ENCODE data around the gene CNDP1.
"Not testable (repeated sequence)": the region's sequence is repeated elsewhere in the genome, so short reads cannot be mapped to it uniquely, and the experiment has no call there.

The CNDP1 gene

GRCh38 chr18:74563999-74564398, 29.7 kb downstream of the CNDP1 start:
- no peak overlapping the region for H3K4me3 ChIP-seq (ENCODE audit: severe bottlenecking)
- H3K27me3 ChIP-seq (ENCODE audit: insufficient read depth, poor library complexity, severe bottlenecking), result no peaks in the 10 kb centered on the region
- H3K36me3 ChIP-seq (ENCODE audit: low read depth), result no peaks in the 10 kb centered on the region
- DNase-seq (ENCODE audit: low spot score) (no peak), ATAC-seq (ENCODE audit: low read depth) (no peak)
- no peaks in the 10 kb centered on the region for H3K4me1 ChIP-seq (ENCODE audit: insufficient read depth, poor library complexity, severe bottlenecking)
- no peak overlapping the region for H3K27ac ChIP-seq (ENCODE audit: poor library complexity, severe bottlenecking)
- H3K9me3 ChIP-seq (ENCODE audit: severe bottlenecking), result no peaks in the 10 kb centered on the region
- TF ChIP-seq CTCF (IDR thresholded peaks at IDR 0.05; ENCODE audit: poor library complexity, severe bottlenecking), result no peak

- not testable (repeated sequence) for H3K4me1 ChIP-seq (ENCODE audit: insufficient read depth, poor library complexity, severe bottlenecking); H3K9me3 ChIP-seq (ENCODE audit: severe bottlenecking); H3K4me3 ChIP-seq (ENCODE audit: severe bottlenecking); H3K36me3 ChIP-seq (ENCODE audit: low read depth); H3K27me3 ChIP-seq (ENCODE audit: insufficient read depth, poor library complexity, severe bottlenecking); ATAC-seq (ENCODE audit: low read depth); DNase-seq (ENCODE audit: low spot score); H3K27ac ChIP-seq (ENCODE audit: poor library complexity, severe bottlenecking)
Measured at GRCh38 chr18:74565164-74565563, 30.9 kb downstream of the CNDP1 start.

- H3K4me3 ChIP-seq (ENCODE audit: severe bottlenecking); H3K9me3 ChIP-seq (ENCODE audit: severe bottlenecking); H3K36me3 ChIP-seq (ENCODE audit: low read depth); DNase-seq (ENCODE audit: low spot score); H3K4me1 ChIP-seq (ENCODE audit: insufficient read depth, poor library complexity, severe bottlenecking); H3K27ac ChIP-seq (ENCODE audit: poor library complexity, severe bottlenecking); H3K27me3 ChIP-seq (ENCODE audit: insufficient read depth, poor library complexity, severe bottlenecking); ATAC-seq (ENCODE audit: low read depth): not testable (repeated sequence)
Measured at GRCh38 chr18:74565993-74566392, 31.7 kb downstream of the CNDP1 start.

- Histone ChIP-seq H3K4me3 (ENCODE audit: severe bottlenecking) (no peak overlapping the region), H3K9me3 (ENCODE audit: severe bottlenecking) (no peaks in the 10 kb centered on the region), H3K27me3 (ENCODE audit: insufficient read depth, poor library complexity, severe bottlenecking) (no peaks in the 10 kb centered on the region), H3K36me3 (ENCODE audit: low read depth) (no peaks in the 10 kb centered on the region), H3K27ac (ENCODE audit: poor library complexity, severe bottlenecking) (no peak overlapping the region), H3K4me1 (ENCODE audit: insufficient read depth, poor library complexity, severe bottlenecking) (no peaks in the 10 kb centered on the region)
- no peak for DNase-seq (ENCODE audit: low spot score)
- no peak for TF ChIP-seq CTCF (IDR thresholded peaks at IDR 0.05; ENCODE audit: poor library complexity, severe bottlenecking)
- no peak for ATAC-seq (ENCODE audit: low read depth)
Measured at GRCh38 chr18:74567822-74568221, 33.5 kb downstream of the CNDP1 start.

- Histone ChIP-seq H3K9me3 (ENCODE audit: severe bottlenecking) (no peaks in the 10 kb centered on the region), H3K36me3 (ENCODE audit: low read depth) (no peaks in the 10 kb centered on the region), H3K27ac (ENCODE audit: poor library complexity, severe bottlenecking) (no peak overlapping the region), H3K4me1 (ENCODE audit: insufficient read depth, poor library complexity, severe bottlenecking) (no peaks in the 10 kb centered on the region), H3K27me3 (ENCODE audit: insufficient read depth, poor library complexity, severe bottlenecking) (no peaks in the 10 kb centered on the region), H3K4me3 (ENCODE audit: severe bottlenecking) (no peak overlapping the region)
- no peak for TF ChIP-seq CTCF (IDR thresholded peaks at IDR 0.05; ENCODE audit: poor library complexity, severe bottlenecking)
- ATAC-seq (ENCODE audit: low read depth) (no peak), DNase-seq (ENCODE audit: low spot score) (no peak)
Measured at GRCh38 chr18:74569401-74569800, 35.1 kb downstream of the CNDP1 start.

GRCh38 chr18:74570266-74570665, 36.0 kb downstream of the CNDP1 start:
- no peak for ATAC-seq (ENCODE audit: low read depth)
- no peak for DNase-seq (ENCODE audit: low spot score)
- H3K4me1 ChIP-seq (ENCODE audit: insufficient read depth, poor library complexity, severe bottlenecking), result no peaks in the 10 kb centered on the region
- no peak for TF ChIP-seq CTCF (IDR thresholded peaks at IDR 0.05; ENCODE audit: poor library complexity, severe bottlenecking)
- no peaks in the 10 kb centered on the region for H3K27me3 ChIP-seq (ENCODE audit: insufficient read depth, poor library complexity, severe bottlenecking)
- H3K9me3 ChIP-seq (ENCODE audit: severe bottlenecking), result no peaks in the 10 kb centered on the region
- no peaks in the 10 kb centered on the region for H3K36me3 ChIP-seq (ENCODE audit: low read depth)
- H3K4me3 ChIP-seq (ENCODE audit: severe bottlenecking), result no peak overlapping the region
- H3K27ac ChIP-seq (ENCODE audit: poor library complexity, severe bottlenecking), result no peak overlapping the region
